Right kidney (tissue), 9 donors: Measurements from ENCODE around the gene TMEM69.
A peak's percentile ranks its signal among the peaks of the same experiment; 100 is the strongest.

Source experiments
- DNase-seq: peaks from one replicate; pipeline ENCODE4 v3.0.0-alpha.2; 2016
- long read RNA-seq, 8 donors: transcript quantifications; one replicate each; lab custom pipeline, GENCODE V29; 2026

TMEM69 gene, protein sequence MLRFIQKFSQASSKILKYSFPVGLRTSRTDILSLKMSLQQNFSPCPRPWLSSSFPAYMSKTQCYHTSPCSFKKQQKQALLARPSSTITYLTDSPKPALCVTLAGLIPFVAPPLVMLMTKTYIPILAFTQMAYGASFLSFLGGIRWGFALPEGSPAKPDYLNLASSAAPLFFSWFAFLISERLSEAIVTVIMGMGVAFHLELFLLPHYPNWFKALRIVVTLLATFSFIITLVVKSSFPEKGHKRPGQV
- long read RNA-seq, donor 1, transcript TMEM69-202 (2 exons, 722 nt), result minor isoform, 6 of 25 reads
- long read RNA-seq, donor 1, transcript TMEM69-201 (3 exons, 2,439 nt), result major isoform, 19 of 25 reads
- long read RNA-seq, donor 1, partial matches to known transcripts, result 0 of 25 reads
- long read RNA-seq, donor 1, other reads (novel, unspliced or antisense), result 0 of 25 reads
- long read RNA-seq, donor 2, transcript TMEM69-201 (3 exons, 2,439 nt), result major isoform, 14 of 17 reads
- long read RNA-seq, donor 2, partial matches to known transcripts, result 0 of 17 reads
- long read RNA-seq, donor 2, other reads (novel, unspliced or antisense), result 0 of 17 reads
- long read RNA-seq, donor 3, transcript TMEM69-202 (2 exons, 722 nt), result major isoform, 6 of 10 reads
- long read RNA-seq, donor 3, partial matches to known transcripts, result 0 of 10 reads
- long read RNA-seq, donor 3, other reads (novel, unspliced or antisense), result 0 of 10 reads
- long read RNA-seq, donor 4, transcript TMEM69-201 (3 exons, 2,439 nt), result major isoform, 14 of 23 reads
- long read RNA-seq, donor 4, transcript TMEM69-202 (2 exons, 722 nt), result minor isoform, 9 of 23 reads
- long read RNA-seq, donor 4, partial matches to known transcripts, result 0 of 23 reads
- long read RNA-seq, donor 4, other reads (novel, unspliced or antisense), result 0 of 23 reads
- long read RNA-seq, donor 5, transcript TMEM69-202 (2 exons, 722 nt), result minor isoform, 8 of 20 reads
- long read RNA-seq, donor 5, transcript TMEM69-201 (3 exons, 2,439 nt), result major isoform, 12 of 20 reads
- long read RNA-seq, donor 5, partial matches to known transcripts, result 0 of 20 reads
- long read RNA-seq, donor 5, other reads (novel, unspliced or antisense), result 0 of 20 reads
- long read RNA-seq, donor 6, transcript TMEM69-201 (3 exons, 2,439 nt), result major isoform, 8 of 13 reads
- long read RNA-seq, donor 6, transcript TMEM69-202 (2 exons, 722 nt), result minor isoform, 5 of 13 reads
- long read RNA-seq, donor 6, partial matches to known transcripts, result 0 of 13 reads
- long read RNA-seq, donor 6, other reads (novel, unspliced or antisense), result 0 of 13 reads
- long read RNA-seq, donor 7, transcript TMEM69-201 (3 exons, 2,439 nt), result major isoform, 30 of 45 reads
- long read RNA-seq, donor 7, partial matches to known transcripts, result 13 of 45 reads
- long read RNA-seq, donor 7, other reads (novel, unspliced or antisense), result 0 of 45 reads
- long read RNA-seq, donor 8, transcript TMEM69-201 (3 exons, 2,439 nt), result major isoform, 17 of 21 reads
- long read RNA-seq, donor 8, partial matches to known transcripts, result 0 of 21 reads
- long read RNA-seq, donor 8, other reads (novel, unspliced or antisense), result 0 of 21 reads

DNA sequence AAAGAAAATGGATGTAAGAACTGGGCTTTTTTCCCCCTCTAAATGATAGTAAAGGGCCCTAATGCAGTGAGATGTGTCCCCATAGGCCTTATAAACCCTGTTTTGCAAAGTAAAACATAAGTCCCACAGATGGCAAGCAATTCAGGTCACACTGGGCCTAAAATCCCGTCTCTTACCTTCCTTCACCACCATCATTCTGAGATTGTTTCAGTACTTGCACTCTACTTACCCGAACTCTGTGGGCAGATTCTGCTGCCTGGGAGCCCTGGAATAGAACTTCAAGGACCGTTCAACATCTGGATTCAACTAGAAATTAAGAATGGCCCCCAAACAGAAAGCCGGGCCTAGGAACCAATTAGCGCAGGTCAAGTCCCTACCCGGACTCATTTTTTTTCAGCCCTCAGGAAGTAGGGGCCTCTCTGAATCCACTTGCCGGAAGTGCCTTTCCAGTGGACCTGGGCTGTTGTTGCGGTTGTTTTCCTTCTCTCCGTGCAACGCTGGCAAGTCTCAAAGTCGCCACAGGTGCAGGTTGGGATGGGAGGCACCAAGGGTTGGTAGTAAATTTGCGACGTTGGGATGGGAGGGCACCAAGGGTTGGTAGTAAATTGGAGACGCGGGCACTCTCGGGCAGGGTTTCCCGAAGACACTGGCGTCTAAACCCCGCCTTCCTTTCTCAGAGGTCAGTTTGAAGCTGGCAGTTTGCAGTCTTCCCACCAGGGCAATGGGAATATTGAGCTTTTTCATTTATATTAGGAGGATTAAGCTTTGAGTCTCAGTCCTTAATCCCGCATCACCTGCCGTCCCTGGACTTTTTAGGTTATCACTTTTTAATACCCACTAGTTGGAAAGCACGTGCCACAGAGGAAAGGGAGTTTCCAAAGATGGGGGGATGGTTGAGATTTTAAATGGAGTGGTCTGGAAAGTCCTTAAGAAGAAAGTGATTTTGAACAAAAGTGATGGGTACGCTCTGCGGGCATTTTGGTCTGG, at the start of gene TMEM69:
TSS of gene TMEM69 (plus strand) at position 428 of the 987 bp plus-strand sequence. CDS start 2,888 bp downstream, outside the sequence.
- DNase-seq, result peak; percentile 92

DNA sequence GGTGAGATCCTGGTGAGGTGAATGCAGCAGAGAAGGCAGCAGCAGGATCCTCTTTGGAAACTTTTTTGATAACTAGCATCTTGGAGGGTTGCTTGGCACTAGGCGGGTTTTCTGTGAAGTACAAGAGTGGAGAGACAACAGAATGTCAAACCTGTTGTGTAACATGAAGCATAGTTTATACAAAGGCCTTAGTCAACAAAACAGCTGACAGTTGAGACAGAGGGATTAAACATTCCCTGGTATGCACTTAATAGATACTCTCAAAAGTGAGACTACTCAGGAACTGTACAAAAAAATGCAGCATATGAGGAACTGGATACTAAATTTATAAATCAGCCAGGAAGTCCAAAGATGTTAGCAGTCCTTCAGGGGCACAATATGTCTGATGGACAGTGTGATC, 47.7 kb upstream of the TMEM69 start:
- DNase-seq, result no peak

DNA sequence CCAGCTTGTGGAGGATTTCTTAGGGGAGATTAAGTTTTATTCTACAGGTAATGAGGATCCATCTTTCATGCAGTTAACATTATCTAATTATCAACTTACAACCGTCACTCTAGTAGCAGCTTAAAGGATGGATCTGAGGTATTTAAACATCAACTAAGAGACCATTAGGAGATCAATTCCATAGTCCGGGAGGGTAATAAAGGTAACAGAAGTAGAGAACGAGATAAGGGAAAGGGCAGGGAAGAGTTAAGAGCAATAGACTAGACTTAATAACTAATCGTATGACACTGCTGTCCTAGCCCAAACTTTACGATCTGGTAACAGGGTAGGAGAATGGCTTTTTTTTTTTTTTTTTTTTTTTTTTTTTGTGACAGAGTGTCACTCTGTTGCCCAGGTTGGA, 44.7 kb upstream of the TMEM69 start:
- no peak for DNase-seq

DNA sequence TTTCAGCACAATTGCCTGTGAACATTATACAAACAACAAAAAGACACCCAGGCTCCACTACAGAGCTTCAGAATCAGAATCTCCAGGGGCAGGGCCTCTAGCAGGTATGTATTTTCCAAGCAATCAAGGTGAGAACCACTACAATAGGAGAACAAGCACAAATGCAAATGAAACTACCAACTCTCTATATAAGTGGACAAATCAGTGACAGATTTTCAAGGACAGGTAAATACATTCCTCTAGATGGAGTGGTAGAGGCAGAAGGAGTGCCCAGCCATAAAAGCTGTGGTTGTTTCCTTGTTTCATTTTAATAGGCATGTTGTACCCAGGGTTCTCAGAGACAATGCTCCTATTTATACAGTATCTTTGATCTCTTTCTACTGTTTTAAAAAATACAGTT, 44.0 kb upstream of the TMEM69 start:
- DNase-seq, result no peak

DNA sequence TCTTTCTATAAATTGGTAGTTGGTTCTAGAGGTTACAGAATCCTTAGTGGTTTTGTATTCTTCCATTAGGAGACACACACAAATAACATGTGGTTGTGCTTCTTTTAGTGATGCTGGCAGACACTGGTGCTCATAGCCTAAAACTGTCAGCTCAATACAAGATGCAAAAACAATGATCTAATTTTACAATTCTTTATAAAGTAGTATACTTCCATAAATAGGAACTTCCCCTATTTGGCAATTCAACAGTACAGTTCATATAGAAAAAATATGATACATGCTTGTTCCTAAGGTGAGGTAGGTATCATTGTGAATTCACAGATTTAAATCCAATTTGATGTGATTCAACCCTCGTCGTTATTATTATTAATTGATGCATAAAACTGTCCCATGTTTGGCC, 43.3 kb upstream of the TMEM69 start:
- no peak for DNase-seq

DNA sequence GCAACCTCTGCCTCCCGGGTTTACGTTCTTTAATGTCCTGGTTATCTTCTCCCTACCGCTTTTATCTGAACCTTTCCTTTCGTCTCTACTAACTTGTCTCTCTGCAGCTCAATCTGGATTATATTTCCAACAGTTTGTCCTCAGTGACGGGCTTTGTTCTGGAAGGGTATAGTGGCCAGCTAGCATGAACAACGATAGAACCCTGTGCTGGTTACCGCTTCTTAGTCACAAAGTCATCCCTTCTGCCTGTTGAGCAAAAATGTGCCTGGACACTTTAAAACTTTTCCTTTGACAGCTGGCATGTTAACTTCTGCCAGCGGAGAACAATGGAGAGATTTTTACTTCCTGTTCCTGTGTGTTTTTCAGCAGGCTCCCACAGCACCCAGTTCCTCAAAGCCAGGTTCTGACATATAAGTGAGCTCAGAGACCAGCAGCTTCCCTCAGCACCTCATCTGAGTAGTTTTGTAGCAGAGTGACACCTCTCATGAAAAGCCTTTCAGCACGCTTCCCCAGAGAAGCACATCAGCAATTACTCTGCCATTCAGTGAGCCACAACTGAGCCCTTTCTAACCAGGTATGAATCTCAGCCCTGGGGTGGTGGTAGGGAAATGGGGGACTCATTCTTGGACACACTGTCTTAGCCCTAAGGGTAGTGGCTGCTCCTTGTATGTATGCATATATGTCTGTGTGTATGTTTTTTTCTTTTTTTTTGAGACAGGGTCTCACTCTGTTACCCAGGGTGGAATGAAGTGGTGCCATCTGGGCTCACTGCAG, 40.5 kb upstream of the TMEM69 start:
- DNase-seq, result no peak

DNA sequence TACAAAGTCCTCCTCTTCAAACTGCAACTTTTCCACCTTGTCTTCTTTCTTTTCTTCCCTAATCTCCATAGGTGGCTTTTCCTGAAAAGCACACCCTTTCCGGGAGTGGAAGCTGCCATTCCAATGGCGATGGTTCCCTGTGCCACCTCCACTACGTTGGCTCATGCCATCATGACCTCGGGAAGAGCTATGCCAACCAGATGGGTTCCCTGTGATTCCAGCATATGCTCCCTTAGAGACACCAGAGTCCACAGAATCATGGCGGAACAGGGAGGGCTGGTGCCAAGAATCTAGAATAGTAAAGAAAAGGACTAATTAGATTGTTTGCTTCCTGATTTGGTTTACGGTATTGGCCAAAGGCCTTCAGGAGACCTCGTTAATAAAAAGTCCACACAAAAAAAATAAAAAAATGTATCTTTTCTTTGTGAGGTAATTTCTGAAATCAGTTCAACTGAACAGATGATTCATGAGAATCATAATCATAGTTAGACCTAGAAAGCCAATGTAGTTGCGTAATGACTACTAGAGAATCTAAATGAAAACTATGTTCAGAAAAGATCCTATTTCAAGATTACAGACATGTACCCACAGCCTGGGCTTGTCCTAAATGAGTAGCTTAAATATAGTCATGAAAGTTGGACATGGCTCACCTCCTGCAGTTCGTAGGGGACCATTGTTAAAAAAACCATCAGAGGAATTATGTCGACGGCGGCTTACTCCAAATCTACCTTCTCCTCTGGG, 33.3 kb upstream of the TMEM69 start:
- no peak for DNase-seq

DNA sequence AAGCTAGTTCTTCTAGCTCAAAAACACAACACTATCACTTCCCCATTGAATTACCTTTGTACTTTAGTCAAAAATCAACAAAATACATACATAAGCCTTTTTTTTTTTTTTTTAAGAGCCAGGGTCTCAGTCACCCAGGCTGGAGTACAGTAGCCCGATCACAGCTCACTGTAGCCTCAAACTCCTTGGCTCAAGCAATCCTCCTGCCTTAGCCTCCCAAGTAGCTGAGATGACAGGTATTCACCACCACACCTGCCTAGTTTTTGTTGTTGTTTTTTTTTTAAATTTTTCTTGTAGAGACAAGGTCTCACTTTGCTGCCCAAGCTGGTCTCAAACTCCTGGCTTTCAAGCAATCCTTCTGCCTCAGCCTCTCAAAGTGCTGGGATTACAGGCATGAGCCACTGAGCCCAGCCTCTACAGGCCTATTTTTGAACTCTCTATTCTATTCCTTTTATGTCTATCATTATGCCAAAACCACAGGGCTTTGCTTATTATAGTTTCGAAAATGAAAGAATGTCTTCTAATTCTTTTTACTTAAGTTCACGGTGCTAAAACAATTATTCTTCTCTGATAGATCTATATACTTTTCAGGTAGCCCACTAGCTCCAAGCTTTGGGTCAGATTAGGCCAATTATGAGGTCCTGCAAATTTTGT, 31.3 kb upstream of the TMEM69 start:
- DNase-seq, result no peak

DNA sequence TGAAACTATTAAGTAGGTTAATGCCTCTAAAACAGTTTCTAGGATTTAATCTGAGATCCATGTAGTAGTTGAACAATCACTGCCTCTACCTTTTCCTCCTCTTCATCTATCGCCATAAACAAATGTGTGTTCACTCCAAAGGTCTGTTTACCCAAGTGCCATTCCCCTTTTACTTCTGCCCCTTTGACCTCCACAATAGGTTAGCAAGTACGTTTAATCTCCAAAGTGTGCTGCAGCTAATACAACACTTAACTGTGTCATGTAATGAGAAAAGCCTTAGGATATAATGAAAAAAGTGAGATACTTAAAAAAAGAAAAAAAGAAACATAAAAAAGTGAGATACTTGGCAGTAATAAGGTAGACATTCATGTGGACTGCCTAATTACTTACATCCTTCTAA, 29.8 kb upstream of the TMEM69 start:
- no peak for DNase-seq

DNA sequence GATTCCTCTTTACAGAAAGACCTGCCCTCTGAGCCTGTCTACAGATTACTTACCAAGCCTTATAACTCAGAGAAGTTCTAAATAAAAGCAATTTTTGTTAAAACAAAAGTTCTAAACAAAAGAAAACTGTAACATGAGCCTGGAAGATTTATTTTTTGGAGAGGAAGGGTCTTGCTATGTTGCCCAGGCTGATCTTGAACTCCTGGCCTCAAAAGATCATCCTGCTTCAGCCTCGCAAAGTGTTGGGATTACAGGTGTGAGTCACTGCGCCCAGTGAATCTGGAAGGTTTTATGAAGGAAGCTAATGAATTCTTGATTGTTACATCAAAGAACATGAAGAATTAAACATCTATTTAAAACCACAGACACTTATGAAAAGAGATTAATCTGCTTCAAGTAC, 28.8 kb upstream of the TMEM69 start:
- no peak for DNase-seq

DNA sequence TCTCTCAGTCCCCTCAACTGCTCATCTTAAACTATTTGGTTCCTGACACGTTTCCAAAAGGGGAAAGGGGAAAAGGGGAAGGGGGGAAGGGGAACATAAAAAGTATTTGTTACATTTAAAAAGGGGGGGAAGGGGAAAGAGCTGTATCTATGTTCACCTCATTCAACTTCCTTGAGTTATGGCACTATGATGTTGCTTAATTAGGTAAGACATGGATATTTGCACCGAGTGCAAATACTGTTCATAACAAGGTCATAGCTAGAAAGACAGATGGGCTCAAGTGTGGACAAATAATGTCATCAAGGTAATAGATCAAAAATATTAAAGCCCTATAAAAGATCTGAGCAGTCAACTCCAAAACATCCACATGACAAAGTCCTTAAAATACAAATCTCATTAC, 27.6 kb upstream of the TMEM69 start:
- DNase-seq, result no peak

DNA sequence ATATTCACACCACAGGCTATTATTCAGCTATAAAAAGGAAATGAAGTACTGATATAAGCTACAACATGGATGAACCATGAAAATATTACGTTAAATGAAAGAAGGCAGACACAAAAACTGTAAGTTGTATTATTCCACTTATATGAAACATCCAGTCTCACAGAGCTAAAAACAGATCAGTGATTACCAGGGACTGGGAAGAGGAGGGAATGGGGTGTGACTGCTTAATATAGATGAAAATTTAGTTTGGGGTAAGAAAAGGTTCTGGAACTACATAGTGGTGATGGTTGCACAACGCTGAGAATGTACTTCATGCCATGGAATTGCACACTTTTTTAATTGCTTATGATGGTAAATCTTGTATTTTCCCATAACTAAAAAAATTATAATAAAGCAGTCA, 21.1 kb upstream of the TMEM69 start:
- DNase-seq, result no peak

DNA sequence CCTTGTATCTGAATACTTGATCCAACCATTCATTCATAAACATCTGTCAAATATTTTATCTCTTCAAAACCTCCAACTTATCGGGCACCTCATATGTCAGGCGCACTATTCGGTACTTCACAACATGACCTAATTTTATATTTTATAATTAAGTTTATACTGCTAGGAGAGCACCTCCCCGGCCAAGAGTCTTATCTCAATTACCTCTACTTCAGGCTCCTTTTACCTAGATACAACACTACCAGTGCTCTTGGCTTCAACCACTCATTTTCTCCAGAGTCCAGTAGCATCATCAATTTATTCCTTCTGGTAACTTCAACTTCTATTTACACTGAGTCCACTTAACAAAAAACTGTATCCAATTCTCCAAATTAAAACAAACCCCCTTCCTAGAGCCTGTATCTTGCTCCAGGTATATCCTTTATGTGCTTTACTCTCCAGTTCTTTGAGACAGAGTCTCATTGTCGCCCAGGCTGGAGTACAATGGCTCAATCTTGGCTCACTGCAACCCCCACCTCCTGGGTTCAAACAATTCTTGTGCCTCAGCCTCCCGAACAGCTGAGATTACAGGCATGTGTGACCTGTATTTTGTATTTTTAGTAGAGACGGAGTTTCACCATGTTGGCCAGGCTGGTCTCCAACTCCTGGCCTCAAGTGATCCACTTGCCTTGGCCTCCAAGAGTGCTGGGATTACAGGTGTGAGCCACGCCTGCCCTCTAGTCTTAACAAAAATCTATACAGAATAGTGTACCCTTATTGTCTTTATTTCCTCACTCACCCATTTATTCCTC, 20.5 kb upstream of the TMEM69 start:
- DNase-seq, result no peak

DNA sequence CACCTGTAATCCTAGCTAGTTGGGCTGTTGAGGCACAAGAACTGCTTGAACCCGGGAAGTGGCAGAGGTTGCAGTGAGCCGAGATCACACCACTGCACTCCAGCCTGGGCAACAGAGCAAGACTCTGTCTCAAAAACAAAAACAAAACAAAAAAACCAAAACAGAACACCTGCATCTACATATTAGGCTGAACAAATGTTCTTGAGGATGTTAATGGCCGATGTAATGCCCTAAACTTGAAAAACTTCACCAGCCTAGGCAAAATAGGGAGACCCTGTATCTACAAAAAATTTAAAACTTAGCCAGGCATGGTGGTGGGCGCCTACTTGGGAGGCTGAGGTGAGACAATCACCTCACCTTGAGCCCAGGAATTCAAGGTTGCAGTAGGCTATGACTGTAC, 19.5 kb upstream of the TMEM69 start:
- no peak for DNase-seq

DNA sequence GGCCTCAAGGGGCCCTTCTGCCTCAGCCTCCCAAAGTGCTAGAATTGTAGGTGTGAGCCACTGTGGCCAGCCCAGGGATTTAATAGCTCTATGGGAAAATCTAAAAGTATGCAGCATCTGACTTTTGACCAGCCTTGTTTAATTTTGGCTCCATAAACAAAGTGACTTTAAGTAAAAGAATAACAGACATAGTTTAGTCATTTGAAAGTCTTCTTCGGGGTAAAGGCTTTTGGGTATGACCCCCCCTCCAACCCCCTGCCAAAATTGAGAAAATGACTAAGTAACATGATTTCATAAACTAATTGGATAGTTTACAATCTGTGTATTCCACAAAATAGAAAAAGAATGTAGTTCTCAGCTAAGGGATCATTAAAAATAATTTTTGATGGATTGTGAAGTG, 18.6 kb upstream of the TMEM69 start:
- no peak for DNase-seq

DNA sequence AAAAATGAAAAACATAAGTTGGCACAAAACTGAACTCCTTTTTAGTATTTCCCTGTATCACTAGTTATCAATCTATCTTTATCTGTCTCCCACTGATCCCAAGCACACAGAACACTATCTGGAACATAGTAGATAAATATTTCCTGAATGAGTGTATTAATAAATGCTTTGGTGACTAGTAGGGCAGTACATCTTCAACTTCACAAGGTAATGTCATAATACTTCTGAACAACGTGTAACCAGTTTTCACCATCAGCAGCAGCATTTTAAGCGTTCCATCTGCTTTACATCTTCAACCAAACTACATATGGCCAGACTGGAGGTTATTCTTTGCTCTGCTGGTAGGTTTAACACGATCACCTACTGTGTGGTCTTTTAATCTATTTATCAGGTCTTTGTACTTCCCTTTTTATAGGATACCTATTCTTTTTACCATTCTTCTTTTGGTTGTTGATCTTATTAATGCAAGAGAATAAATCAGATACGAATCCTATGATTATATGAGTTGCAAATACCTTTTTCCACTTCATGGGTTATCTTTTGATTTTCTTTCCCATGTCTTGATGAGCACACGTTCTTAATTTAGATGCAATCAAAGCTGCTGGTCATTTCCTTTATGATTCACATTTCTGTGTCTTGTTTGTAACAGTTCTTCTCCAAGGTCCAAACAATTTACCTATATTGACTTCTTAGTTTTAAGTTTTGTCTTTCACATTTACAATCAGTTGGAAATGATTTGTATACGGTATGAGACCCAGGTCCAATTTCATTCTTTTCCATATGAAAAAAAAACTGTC, 17.9 kb upstream of the TMEM69 start:
- no peak for DNase-seq

DNA sequence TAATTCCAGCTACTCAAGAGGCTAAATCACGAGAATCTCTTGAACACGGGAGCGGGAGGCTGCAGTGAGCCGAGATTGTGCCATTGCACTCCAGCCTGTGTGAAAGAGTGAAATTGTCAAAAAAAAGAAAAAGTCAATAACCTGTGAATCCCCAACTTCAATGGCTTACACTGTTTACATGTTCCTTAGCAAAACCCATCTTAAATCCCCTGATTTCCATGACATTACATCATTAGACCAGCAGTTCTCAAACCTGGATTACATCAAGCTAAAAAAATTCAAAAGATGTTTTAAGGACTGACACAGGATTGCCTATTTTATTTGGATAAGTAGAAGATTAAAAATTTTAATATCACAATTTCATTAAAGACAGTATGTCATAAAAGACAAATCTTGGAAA, 14.0 kb upstream of the TMEM69 start:
- DNase-seq, result no peak
